GM12873 (cell line): ENCODE measurements around the gene TSPAN17.

Source experiments
- TF ChIP-seq, protein P1 (sequence below): IDR thresholded peaks from 2 replicates; pipeline ENCODE4 v1.5.1; 2012; ENCODE audit warnings: low read depth, mild to moderate bottlenecking, moderate library complexity, low read length, control low read depth; ENCODE audit not compliant: insufficient read depth; ENCODE audit errors: missing control alignments

The TSPAN17 gene

GRCh38 chr5:176687881-176688280 is 40.6 kb downstream of the TSPAN17 start:
- TF ChIP-seq, protein P1, sequence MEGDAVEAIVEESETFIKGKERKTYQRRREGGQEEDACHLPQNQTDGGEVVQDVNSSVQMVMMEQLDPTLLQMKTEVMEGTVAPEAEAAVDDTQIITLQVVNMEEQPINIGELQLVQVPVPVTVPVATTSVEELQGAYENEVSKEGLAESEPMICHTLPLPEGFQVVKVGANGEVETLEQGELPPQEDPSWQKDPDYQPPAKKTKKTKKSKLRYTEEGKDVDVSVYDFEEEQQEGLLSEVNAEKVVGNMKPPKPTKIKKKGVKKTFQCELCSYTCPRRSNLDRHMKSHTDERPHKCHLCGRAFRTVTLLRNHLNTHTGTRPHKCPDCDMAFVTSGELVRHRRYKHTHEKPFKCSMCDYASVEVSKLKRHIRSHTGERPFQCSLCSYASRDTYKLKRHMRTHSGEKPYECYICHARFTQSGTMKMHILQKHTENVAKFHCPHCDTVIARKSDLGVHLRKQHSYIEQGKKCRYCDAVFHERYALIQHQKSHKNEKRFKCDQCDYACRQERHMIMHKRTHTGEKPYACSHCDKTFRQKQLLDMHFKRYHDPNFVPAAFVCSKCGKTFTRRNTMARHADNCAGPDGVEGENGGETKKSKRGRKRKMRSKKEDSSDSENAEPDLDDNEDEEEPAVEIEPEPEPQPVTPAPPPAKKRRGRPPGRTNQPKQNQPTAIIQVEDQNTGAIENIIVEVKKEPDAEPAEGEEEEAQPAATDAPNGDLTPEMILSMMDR: no peak

- TF ChIP-seq, protein P1: no peak
Measured at GRCh38 chr5:176690911-176691310, 43.6 kb downstream of the TSPAN17 start.

DNA sequence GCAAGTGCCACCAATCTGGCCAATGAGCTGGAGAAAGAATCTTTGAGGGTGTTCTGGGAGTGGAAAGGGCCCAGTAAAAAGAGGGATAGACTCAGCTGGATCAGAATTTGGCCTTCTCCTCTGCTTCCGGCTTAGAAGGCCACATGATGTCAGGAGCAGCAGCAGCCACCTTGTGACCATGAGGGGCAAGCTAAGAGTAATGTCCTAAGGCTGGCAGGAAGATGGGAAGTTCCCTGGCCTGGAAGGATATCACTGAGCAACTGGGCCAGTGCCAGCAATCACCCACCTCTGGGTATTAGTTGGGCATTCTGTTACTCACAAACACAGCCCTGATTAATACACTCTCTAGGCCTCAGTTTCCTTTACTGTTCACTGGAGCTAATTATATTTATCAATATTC is 44.2 kb downstream of the TSPAN17 start:
- TF ChIP-seq, protein P1: no peak

DNA sequence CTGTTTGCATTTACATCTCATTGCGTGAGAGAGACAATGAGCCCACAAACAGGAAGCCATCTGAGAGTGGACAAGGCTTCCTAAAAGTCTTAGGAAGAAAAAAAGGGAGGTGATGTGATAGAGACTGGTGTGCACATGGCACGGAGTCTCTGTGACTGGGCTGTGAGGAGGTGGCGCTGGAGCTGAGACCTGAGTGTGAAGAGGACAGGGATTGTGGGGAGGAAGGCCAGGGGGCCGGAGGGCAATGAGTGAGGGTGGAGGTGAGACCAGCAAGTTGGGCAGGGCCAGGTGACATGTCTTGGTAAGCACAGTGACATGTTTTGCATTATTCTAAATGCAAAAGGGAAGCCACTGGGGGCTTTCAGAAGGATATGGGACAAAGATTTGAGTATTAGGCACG is 45.0 kb downstream of the TSPAN17 start:
- TF ChIP-seq, protein P1: no peak

- TF ChIP-seq, protein P1: no peak
Measured at GRCh38 chr5:176692839-176693476, 45.7 kb downstream of the TSPAN17 start.

GRCh38 chr5:176693477-176693851 is 46.2 kb downstream of the TSPAN17 start:
- TF ChIP-seq, protein P1: no peak

DNA sequence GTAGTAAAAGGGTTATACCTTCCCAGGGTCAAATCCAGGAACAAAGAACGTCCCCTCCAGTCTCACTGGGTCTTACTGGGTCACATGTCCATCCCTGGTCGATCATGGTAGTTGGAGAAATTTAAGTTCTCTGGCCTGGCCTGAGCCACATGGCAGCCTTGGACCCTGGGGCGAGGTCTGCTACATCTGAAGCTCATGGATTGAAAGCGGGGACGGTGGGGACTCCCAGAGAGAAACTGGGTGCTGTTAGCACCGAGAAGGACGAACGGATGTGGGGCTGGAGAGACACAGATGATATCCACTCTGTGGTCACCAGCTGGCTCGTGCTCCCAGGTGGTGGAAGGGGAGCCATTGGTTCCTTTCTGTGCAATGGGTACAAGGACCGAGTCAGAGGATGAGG is 46.9 kb downstream of the TSPAN17 start:
- TF ChIP-seq, protein P1: no peak
